Measurements from ENCODE around the gene SDHB.

DNA sequence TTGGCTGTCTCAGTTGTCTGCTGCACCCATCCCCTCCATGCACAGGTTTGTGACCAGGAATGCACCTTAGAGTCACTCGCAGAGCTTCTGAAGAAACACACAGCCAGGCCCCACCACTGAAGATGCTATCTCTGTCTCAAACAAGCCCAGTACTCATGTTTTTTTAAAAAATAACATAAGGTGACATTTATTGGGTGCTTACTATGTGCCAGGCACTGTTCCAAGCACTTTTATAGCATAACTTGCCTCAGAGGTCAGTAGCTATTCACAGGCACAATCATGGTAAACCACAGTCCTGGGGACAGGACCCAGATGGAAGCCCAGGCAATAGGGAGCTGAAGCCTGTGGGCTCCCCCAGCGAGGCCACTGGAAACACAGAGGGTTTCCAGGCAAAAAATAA lies 33.3 kb downstream of the SDHB start:
- TF ChIP-seq, protein P1, sequence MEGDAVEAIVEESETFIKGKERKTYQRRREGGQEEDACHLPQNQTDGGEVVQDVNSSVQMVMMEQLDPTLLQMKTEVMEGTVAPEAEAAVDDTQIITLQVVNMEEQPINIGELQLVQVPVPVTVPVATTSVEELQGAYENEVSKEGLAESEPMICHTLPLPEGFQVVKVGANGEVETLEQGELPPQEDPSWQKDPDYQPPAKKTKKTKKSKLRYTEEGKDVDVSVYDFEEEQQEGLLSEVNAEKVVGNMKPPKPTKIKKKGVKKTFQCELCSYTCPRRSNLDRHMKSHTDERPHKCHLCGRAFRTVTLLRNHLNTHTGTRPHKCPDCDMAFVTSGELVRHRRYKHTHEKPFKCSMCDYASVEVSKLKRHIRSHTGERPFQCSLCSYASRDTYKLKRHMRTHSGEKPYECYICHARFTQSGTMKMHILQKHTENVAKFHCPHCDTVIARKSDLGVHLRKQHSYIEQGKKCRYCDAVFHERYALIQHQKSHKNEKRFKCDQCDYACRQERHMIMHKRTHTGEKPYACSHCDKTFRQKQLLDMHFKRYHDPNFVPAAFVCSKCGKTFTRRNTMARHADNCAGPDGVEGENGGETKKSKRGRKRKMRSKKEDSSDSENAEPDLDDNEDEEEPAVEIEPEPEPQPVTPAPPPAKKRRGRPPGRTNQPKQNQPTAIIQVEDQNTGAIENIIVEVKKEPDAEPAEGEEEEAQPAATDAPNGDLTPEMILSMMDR (IDR thresholded peaks at IDR 0.05), result no peak
- TF ChIP-seq TCF7L2 (IDR thresholded peaks at IDR 0.05; ENCODE audit: low read depth, low read length) (no peak), POLR2AphosphoS5 (IDR thresholded peaks at IDR 0.05; ENCODE audit: low read depth, low read length) (no peak), SIN3A (IDR thresholded peaks at IDR 0.05; ENCODE audit: borderline replicate concordance, insufficient read depth, low read depth, low read length) (no peak)
- TF ChIP-seq, protein P2, sequence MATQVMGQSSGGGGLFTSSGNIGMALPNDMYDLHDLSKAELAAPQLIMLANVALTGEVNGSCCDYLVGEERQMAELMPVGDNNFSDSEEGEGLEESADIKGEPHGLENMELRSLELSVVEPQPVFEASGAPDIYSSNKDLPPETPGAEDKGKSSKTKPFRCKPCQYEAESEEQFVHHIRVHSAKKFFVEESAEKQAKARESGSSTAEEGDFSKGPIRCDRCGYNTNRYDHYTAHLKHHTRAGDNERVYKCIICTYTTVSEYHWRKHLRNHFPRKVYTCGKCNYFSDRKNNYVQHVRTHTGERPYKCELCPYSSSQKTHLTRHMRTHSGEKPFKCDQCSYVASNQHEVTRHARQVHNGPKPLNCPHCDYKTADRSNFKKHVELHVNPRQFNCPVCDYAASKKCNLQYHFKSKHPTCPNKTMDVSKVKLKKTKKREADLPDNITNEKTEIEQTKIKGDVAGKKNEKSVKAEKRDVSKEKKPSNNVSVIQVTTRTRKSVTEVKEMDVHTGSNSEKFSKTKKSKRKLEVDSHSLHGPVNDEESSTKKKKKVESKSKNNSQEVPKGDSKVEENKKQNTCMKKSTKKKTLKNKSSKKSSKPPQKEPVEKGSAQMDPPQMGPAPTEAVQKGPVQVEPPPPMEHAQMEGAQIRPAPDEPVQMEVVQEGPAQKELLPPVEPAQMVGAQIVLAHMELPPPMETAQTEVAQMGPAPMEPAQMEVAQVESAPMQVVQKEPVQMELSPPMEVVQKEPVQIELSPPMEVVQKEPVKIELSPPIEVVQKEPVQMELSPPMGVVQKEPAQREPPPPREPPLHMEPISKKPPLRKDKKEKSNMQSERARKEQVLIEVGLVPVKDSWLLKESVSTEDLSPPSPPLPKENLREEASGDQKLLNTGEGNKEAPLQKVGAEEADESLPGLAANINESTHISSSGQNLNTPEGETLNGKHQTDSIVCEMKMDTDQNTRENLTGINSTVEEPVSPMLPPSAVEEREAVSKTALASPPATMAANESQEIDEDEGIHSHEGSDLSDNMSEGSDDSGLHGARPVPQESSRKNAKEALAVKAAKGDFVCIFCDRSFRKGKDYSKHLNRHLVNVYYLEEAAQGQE (IDR thresholded peaks at IDR 0.05; ENCODE audit: insufficient read depth in 1 of 2, low read depth in 2 of 2, low read length in 1 of 2), result no peak
